Pancreas (tissue), 10 donors: Measurements from ENCODE around the gene RNPEPL1. TPM values are rescaled to one million over a fixed set of nuclear protein-coding genes. Genes with fewer than 3 reads are reported as not detected.

ENCODE experiments used
- ATAC-seq, 4 donors: fragments of 200-7000 bp; cut with Tn5 transposase; one replicate each; pipeline versions ENCODE4 v1.8.0 to v1.9.1; 2020; ENCODE audit warnings: mild to moderate bottlenecking in 4 of 4, moderate library complexity in 4 of 4
- DNase-seq, 6 donors: peaks; one replicate each; pipeline ENCODE4 v3.0.0-alpha.2; 2020
- FAIRE-seq: peaks from 2 replicates; lab custom pipeline; 2012; peaks lifted over from hg19 to GRCh38; lab: Jason Lieb, UNC
- H3K27ac ChIP-seq, 4 donors: fragments of 200-600 bp; sonication (generic); 1 replicate in 3 of 4; 2 replicates in 1 of 4; pipeline versions ENCODE4 v1.5.0 to v1.8.0; 2020
- H3K27me3 ChIP-seq, 4 donors: fragments of 200-600 bp; one replicate each; pipeline ENCODE4 v1.8.0; 2021
- H3K36me3 ChIP-seq, 3 donors: fragments of 200-600 bp; sonication (generic) in 1 of 3; one replicate each; pipeline versions ENCODE4 v1.5.0 to v1.8.0; 2020 to 2021
- H3K4me1 ChIP-seq, 3 donors: fragments of 200-600 bp; one replicate each; pipeline ENCODE4 v1.8.0; 2021
- H3K4me3 ChIP-seq, 4 donors: fragments of 200-600 bp; sonication (generic) in 2 of 4; one replicate each; pipeline versions ENCODE4 v1.5.0 to v1.8.0; 2020 to 2021
- H3K9me3 ChIP-seq, 4 donors: fragments of 200-600 bp; one replicate each; pipeline ENCODE4 v1.8.0; 2021
- CTCF ChIP-seq, 4 donors: fragments of 200-600 bp; sonication (generic) in 3 of 4; IDR thresholded peaks; one replicate each; pipeline versions ENCODE4 v1.5.0 to v1.8.0; 2021; ENCODE audit warnings: antibody characterized with exemption in 4 of 4
- WGBS, 2 donors: extraction: QIAGEN DNeasy Blood & Tissue Kit; methylation state at CpG; one replicate each; pipeline ENCODE4 v1.1.7; 2013; 5-methylcytosine and 5-hydroxymethylcytosine counted together
- intact Hi-C, 3 donors: fragments of 100-400 bp; cut with DNase I; formaldehyde crosslinking; loops; one replicate each; pipeline versions ENCODE4 v1.11.1 to v1.14.2; 2022
- polyA plus RNA-seq, 2 donors: library from polyadenylated mRNA; stranded (reverse); fragments of 200-250 nt; gene quantifications; one replicate each; pipeline ENCODE4 v1.2.3, GENCODE V29; 2013
- total RNA-seq, 6 donors: library from RNA; stranded (reverse); fragmentation: NEBNext Ultra II Directional in 4 of 6; extraction: Animal tissue kit (Norgen Biotek cat#: 25700) in 4 of 6; gene quantifications; one replicate each; pipeline versions ENCODE4 v1.2.1 to v1.2.4, GENCODE V29; 2021 to 2023
- donor health status: healthy with polysubstance abuse.
- donor health status: DM: no; HTN: no; CAD: no; lungs with moderate emphysema.
- donor health status: DM: no; HTN: no; CAD: no.
- donor health status: control.
- donor health status: control.
- donor health status: Bipolar disorder and iron deficiency.
- donor health status: DM: yes; HTN: yes; CAD: no.
- donor health status: DM: no; HTN: no; CAD: no.
- donor health status: DM: no; HTN: no; CAD: no.
- donor health status: DM: yes; HTN: yes; CAD: no.

Gene RNPEPL1
- total and polyA plus RNA-seq, 8 donors: 37.1 to 195 (median 43.9) TPM

DNA sequence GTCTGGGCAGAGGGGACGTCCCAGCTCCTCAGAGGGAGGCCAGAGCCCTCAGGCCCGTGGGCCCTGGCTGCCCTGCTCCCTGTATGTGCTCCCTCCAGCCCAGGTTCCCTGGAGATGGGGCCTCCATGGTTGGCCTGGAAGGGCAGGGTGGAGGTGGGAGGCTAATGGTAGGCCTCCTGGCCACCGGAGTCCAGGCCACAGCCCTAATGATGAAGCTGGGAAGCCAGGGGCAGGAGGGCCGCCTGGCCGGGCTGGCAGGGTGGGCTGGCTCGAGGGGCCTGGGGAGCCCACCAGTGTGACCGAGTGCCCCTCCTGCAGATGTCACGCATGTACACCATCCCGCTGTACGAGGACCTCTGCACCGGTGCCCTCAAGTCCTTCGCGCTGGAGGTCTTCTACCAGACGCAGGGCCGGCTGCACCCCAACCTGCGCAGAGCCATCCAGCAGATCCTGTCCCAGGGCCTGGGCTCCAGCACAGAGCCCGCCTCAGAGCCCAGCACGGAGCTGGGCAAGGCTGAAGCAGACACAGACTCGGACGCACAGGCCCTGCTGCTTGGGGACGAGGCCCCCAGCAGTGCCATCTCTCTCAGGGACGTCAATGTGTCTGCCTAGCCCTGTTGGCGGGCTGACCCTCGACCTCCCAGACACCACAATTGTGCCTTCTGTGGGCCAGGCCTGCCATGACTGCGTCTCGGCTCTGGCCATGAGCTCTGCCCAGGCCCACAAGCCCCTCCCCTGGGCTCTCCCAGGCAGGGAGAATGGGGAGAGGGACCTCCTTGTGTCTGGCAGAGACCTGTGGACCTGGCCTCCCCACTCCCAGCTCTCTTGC is 9.2 kb downstream of the RNPEPL1 start:
- no peaks in the 10 kb centered on the region for H3K27me3 ChIP-seq
- H3K27ac ChIP-seq: no peak overlapping the region
- peaks cover 7 to 14% (median 8%) of the 10 kb centered on the region in 3 donors for H3K4me1 ChIP-seq
- peaks cover 0 to 30% (median 16%) of the 10 kb centered on the region in 3 donors for H3K36me3 ChIP-seq
- TF ChIP-seq CTCF (IDR thresholded peaks at IDR 0.05): no peak
- no peaks in the 10 kb centered on the region for H3K9me3 ChIP-seq
- intact Hi-C loops: no loop called here
- peak in 2 of 6 donors; percentile 32 to 78 for DNase-seq
- WGBS, 2 donors: 88% methylated on average over 26 of the region's 26 CpGs
- ATAC-seq: no peak
- FAIRE-seq: no peak
- no peak overlapping the region for H3K4me3 ChIP-seq

DNA sequence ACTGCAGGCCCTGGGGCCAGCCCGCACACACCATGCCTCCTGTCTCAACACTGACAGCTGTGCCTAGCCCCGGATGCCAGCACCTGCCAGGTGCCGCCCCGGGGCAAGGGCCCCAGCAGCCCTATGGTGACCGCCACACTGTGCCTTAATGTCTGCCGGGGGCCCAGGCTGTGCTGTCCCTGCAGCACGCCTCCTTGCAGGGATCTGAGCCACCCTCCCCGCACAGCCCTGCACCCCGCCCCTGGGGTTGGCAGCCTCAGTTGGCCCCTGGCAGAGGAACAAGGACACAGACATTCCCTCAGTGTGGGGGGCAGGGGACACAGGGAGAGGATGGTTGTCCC is 9.8 kb downstream of the RNPEPL1 start:
- Histone ChIP-seq H3K9me3 (no peaks in the 10 kb centered on the region), H3K27ac (no peak overlapping the region), H3K4me3 (no peak overlapping the region), H3K4me1 (peaks cover 7 to 14% (median 8%) of the 10 kb centered on the region in 3 donors), H3K27me3 (no peaks in the 10 kb centered on the region), H3K36me3 (peaks cover 0 to 30% (median 16%) of the 10 kb centered on the region in 3 donors)
- TF ChIP-seq CTCF (IDR thresholded peaks at IDR 0.05): no peak
- 88 to 89% methylated on average over 9 of the region's 9 CpGs for WGBS, 2 donors
- FAIRE-seq (no peak), ATAC-seq (no peak), DNase-seq (peak in 2 of 6 donors; percentile 36 to 70)
- intact Hi-C loops: no loop called here

DNA sequence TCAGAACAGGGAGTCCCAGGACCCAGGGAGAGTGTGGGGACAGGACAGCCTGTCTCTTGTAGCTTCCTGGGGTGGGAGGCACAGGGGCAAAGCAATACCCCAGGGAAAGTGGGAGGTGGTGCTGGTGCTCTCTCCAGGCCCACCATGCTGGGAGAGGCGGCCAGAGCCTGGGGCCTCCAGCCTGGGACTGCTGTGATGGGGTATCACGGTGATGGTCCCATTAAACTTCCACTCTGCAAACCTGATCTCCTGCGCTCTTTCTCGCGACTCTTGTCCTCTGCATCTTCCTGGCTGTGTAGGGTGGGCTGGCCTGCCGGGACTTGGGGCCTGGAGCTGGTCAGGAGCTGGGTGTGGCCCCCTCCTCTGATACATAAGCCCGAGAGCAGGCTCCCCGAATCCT is 10.2 kb downstream of the RNPEPL1 start:
- FAIRE-seq (no peak), DNase-seq (peak in 2 of 6 donors; percentile 36 to 58), ATAC-seq (no peak)
- Histone ChIP-seq H3K36me3 (peaks cover 0 to 30% (median 16%) of the 10 kb centered on the region in 3 donors), H3K4me1 (peaks cover 7 to 14% (median 8%) of the 10 kb centered on the region in 3 donors), H3K9me3 (no peaks in the 10 kb centered on the region), H3K27ac (no peak overlapping the region), H3K27me3 (no peaks in the 10 kb centered on the region), H3K4me3 (no peak overlapping the region)
- intact Hi-C loops: no loop called here
- 90 to 92% methylated on average over 8 of the region's 8 CpGs for WGBS, 2 donors
- TF ChIP-seq CTCF (IDR thresholded peaks at IDR 0.05): no peak

DNA sequence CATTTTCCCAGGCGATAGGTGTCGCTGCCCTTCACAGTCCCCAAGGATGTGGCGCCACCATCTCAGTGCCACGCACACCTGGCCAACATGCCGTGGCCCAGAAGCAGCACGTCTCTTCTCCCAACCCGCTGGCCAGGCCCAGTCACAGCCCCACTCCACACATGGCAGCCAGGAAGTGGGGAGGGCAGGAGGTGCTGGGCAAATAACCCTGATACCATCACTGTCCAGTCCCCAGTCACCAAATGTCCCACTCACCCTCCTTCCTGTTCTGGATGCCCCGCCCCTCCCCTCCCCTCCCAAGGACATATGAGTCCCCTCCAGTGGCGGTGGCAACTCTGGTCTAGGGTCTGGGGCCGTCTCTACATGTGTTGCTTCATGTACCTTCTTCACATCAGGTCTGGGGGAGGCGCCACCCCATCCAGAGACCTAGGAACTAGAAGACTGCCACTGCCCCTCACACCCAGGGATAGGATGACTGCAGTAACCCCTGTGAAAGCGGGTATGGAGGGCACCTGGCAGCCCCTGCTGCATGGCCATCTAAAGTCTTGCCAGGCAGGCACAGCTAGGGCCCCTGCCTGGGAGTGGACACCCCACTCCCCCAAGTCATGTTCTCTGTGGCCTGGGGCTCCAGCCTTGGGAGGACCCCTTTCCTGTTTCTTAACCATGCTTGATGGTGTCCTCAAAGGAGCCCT is 10.9 kb downstream of the RNPEPL1 start:
- H3K4me3 ChIP-seq: no peak overlapping the region
- no peak for FAIRE-seq
- WGBS, 2 donors: 92% methylated on average over 12 of the region's 12 CpGs
- H3K9me3 ChIP-seq: no peaks in the 10 kb centered on the region
- ATAC-seq: peak in 2 of 4 donors; percentile 1 to 3
- TF ChIP-seq CTCF (IDR thresholded peaks at IDR 0.05): no peak
- no peaks in the 10 kb centered on the region for H3K27me3 ChIP-seq
- H3K36me3 ChIP-seq: peaks cover 0 to 30% (median 16%) of the 10 kb centered on the region in 3 donors
- DNase-seq: peak in 2 of 6 donors; percentile 44 to 63
- H3K27ac ChIP-seq: peak overlapping the region; percentile 57 to 60 (median 59)
- intact Hi-C loops: no loop called here
- peaks cover 7 to 14% (median 8%) of the 10 kb centered on the region in 3 donors for H3K4me1 ChIP-seq
